Subcutaneous adipose tissue (tissue), 4 donors: ENCODE data around the gene KIAA1217. TPM values are rescaled to one million over a fixed set of nuclear protein-coding genes. Genes with fewer than 3 reads are reported as not detected.

Source experiments
- total RNA-seq, 4 donors: library from RNA; depleted of rRNA; stranded (reverse); fragments of >200 nt; gene quantifications; one replicate each; pipeline ENCODE4 v1.1.0, GENCODE V29; 2016
- TF ChIP-seq, protein P1 (sequence below): fragments of 450-650 bp; IDR thresholded peaks from one replicate; pipeline ENCODE4 v1.5.1; 2016; ENCODE audit warnings: low read depth, mild to moderate bottlenecking, control low read depth, antibody characterized with exemption, moderate library complexity

The KIAA1217 gene
- total RNA-seq, 4 donors from 2014 or later: 10.7 to 91.6 (median 27.5) TPM

DNA sequence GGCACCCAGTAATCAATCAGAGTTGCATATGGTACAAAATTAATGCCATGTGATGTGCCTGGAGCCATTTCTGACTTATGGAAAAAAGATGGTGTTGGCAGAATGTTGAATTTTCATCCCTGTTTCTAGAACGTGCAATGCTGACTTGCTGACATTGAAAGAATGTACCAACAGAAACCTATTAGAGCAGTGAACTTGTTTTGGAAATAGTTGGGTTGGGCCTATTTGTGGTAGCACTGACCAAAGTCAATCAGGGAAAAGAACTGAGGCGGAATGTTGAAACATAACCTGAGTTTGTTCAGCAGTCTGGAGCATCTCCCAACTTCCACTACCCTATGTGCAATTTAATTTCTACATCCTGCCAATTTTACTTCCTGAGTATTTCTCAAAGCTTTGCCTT lies 11.7 kb upstream of the KIAA1217 start:
- TF ChIP-seq, protein P1, sequence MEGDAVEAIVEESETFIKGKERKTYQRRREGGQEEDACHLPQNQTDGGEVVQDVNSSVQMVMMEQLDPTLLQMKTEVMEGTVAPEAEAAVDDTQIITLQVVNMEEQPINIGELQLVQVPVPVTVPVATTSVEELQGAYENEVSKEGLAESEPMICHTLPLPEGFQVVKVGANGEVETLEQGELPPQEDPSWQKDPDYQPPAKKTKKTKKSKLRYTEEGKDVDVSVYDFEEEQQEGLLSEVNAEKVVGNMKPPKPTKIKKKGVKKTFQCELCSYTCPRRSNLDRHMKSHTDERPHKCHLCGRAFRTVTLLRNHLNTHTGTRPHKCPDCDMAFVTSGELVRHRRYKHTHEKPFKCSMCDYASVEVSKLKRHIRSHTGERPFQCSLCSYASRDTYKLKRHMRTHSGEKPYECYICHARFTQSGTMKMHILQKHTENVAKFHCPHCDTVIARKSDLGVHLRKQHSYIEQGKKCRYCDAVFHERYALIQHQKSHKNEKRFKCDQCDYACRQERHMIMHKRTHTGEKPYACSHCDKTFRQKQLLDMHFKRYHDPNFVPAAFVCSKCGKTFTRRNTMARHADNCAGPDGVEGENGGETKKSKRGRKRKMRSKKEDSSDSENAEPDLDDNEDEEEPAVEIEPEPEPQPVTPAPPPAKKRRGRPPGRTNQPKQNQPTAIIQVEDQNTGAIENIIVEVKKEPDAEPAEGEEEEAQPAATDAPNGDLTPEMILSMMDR: no peak

DNA sequence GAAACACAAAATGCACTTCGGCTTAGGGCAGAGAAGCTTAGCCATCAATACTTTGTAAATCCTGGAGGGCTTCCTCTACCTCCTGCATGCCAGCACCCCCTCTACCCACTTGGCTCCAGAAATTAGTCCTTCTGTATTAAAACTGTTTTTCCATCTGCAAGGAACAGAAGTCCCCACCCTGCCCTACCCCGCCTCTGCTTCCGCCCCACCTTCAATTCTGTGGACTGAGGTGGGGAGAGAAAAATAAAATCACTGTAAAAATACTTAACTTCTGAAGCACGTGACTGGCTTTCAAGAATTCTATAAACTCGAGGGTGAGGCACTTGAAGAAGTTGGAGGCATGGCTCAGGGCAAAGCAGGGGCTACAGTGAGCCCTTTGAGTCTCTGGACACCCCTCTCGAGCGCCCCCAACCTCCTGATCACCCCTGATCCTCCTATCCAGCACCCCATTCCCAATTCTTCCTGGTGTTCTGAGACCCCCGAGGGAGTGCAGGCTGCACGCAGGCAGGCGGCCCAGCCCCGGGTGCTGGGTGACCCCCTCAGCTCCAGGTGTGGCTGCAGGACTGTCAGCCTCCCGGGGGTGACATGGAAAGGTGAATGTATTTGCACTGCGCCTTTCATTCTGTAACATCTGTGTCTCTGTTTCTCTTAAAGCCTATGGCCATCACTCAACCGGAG lies 7.3 kb upstream of the KIAA1217 start:
- TF ChIP-seq, protein P1: no peak

DNA sequence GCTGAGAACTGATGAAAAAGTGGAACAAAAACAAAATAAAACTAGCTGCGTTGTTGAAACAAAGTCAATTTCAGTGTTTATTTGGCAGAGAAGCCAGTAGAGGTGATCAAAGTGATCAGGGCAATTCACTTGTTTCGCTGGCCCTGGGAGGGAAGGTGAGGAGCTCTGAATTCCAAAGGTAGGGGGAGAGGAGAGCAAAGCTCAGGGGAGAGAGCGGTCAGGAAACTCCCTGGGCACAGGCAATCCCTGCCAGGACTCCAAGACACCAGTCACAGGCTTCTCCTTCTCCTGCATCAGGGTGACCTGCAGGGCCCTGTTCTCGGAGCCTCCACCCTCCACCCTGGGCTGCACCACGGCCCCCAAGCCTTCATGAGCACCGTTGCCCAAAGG lies 6.8 kb upstream of the KIAA1217 start:
- TF ChIP-seq, protein P1: no peak

DNA sequence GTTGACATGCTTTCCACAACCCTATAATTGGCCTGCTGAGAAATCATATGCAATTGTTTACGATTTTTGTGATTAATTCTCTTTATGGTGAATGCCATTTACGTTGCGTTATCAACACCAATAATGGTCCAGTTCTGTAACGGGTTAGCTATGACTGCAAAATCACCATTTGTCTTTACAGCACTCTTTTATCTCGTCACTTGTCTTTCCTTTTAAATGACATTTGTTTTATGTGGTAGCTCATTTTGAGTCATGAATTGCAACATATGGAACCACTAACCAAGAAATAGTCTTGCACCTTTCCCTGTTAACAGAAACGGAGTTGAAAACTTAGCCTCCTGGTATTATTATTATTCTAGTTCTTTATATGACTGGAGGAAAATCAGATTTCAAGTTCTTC lies 3.1 kb upstream of the KIAA1217 start:
- TF ChIP-seq, protein P1: no peak

DNA sequence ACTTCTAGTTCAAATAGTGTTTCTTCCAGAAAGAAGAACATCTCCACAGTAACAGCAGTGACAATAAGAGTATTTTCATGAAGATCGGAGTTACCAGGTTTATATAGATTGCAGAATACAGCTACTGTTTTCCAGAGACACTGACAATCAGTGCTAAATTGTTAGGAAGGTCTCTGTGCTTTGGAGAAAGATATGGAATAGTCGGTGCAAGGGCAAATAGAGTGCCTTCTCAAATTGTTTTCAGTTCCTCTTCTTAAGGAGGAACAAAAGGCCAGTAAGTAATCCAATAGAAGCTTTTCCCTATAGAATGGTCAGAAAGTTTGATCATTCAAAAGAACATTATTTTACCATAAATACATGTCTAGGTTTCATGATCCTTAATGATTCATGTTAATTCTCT lies 2.6 kb upstream of the KIAA1217 start:
- TF ChIP-seq, protein P1: no peak

DNA sequence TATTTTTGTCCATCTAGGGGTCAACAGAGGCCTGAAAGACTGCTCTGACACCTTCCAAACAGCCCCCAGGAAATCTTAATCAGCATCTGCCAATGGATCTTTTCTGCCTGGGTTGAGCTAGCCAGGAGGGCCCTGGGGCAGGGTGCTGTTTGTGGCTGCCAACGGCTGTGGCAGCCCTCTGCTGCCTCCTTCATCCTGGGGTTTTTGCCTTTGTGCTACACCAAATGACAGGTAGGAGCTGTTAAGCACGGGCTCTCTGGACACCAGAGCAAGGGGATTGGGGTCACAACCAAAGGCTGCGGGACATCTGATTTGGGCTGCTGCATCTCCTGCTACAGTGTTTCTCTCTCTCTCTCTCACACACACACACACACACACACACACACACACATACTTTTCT lies 2.0 kb upstream of the KIAA1217 start:
- TF ChIP-seq, protein P1: no peak

DNA sequence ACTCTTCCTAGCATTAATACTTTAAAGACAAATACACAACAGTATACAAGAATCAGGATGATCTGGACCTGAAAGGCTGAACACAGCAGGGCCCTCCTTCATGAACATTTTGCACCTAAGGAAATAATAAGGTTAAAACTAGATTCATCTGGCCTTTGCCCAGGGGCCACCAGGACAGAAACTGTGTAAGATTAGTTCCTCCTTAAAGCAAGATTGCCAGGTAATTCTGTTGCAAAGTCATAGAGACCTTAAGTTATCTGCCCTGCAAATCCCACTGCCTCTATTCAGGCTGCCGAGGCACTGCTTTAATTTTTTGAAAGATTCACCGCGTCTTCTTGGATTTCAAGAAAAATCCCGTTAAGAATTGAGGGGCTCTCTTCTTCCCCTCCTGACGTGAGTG lies 1.6 kb upstream of the KIAA1217 start:
- TF ChIP-seq, protein P1: no peak
